ENCODE measurements around the gene ADGRE2. TPM values are rescaled to one million over a fixed set of nuclear protein-coding genes. Genes with fewer than 3 reads are reported as not detected.
A peak's percentile ranks its signal among the peaks of the same experiment; 100 is the strongest.

The ADGRE2 gene
- total RNA-seq, 1 donor from 2014 or later = not detected

DNA sequence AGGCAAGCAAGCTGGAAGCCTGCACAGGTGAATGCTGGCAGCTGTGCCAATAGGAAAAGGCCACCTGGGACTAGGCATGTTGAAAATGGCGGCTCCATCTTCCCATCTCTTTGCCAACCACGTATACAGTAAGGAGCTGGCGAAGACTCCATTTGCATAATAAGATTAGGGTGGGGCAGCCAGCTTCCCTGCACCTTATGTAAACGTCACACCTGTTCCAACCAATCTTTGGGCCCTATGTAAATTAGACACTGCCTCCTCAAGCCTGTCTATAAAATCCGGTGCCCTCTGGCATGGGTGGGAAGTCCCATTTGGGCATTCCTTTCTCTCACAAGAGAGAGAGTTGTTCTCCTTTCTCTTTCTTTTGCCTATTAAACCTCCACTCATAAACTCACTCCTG, 16.8 kb downstream of the ADGRE2 start:
- no peak for TF ChIP-seq CTCF (IDR thresholded peaks at IDR 0.05; ENCODE audit: unreplicated experiment)
- no peak for DNase-seq (ENCODE audit: low spot score in 2 of 2, unreplicated experiment in 2 of 2)
- Mint-ChIP-seq H3K4me1 (no peaks in the 10 kb centered on the region), H3K27ac (no peak overlapping the region), H3K4me3 (no peak overlapping the region), H3K9me3 (peaks cover 33% of the 10 kb centered on the region), H3K27me3 (ENCODE audit: low read depth) (peaks cover 3% of the 10 kb centered on the region), H3K36me3 (no peaks in the 10 kb centered on the region)

- Mint-ChIP-seq H3K36me3 (no peaks in the 10 kb centered on the region), H3K4me1 (no peaks in the 10 kb centered on the region), H3K9me3 (peaks cover 40% of the 10 kb centered on the region), H3K27ac (no peak overlapping the region), H3K4me3 (peak overlapping the region; percentile 47), H3K27me3 (ENCODE audit: low read depth) (peaks cover 3% of the 10 kb centered on the region)
- no peak for DNase-seq (ENCODE audit: low spot score in 2 of 2, unreplicated experiment in 2 of 2)
- TF ChIP-seq CTCF (IDR thresholded peaks at IDR 0.05; ENCODE audit: unreplicated experiment) = no peak
These were observed 19.5 kb downstream of the ADGRE2 start for GRCh38 chr19:14758816-14759215.

DNA sequence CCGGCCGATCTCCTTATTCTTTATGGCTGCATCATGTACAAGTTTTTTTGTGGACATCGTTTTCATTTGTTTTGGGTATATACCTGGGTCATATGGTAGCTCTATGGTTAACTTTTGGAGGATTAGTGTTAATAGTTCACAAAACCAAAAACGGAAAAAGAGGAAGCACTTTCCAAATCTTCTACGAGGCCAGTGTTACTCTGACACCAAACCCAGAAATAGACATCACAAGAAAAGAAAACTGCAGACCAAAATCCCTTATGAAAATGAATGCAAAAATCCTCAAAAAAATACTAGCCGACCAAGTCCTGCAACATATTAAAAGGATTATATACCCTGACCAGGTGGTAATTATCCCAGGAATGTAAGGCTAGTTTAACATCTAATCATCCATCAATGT, 29.8 kb downstream of the ADGRE2 start:
- no peaks in the 10 kb centered on the region for H3K27me3 Mint-ChIP-seq (ENCODE audit: low read depth)
- no peak for DNase-seq (ENCODE audit: low spot score in 2 of 2, unreplicated experiment in 2 of 2)
- no peak overlapping the region for H3K4me3 Mint-ChIP-seq
- H3K36me3 Mint-ChIP-seq = no peaks in the 10 kb centered on the region
- H3K4me1 Mint-ChIP-seq = no peaks in the 10 kb centered on the region
- H3K27ac Mint-ChIP-seq = no peak overlapping the region
- peaks cover 26% of the 10 kb centered on the region for H3K9me3 Mint-ChIP-seq
- TF ChIP-seq CTCF (IDR thresholded peaks at IDR 0.05; ENCODE audit: unreplicated experiment) = no peak

- H3K27me3 Mint-ChIP-seq (ENCODE audit: low read depth) = no peaks in the 10 kb centered on the region
These were observed 31.5 kb downstream of the ADGRE2 start for GRCh38 chr19:14746886-14747285.

DNA sequence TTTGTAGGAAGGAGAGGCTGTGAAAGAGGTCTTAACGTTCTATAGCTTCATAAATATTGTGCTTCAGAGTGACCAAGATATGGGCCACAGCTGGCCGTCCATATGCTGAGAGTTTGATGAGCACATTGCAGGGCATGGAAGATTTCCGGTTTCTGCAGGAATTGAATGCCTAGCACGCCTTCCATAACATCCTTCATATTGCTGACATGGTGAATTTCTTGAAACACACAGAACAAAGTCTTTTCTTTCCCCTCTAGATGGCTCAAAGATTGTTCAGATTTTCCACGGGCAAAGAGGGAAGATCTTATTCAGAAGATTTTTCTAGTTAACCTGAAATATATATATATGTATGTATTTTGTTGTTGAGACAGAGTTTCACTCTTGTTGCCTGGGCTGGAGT, 42.4 kb downstream of the ADGRE2 start:
- no peaks in the 10 kb centered on the region for H3K36me3 Mint-ChIP-seq
- H3K27ac Mint-ChIP-seq = no peak overlapping the region
- no peaks in the 10 kb centered on the region for H3K27me3 Mint-ChIP-seq (ENCODE audit: low read depth)
- no peak overlapping the region for H3K4me3 Mint-ChIP-seq
- DNase-seq (ENCODE audit: low spot score in 2 of 2, unreplicated experiment in 2 of 2) = no peak
- peaks cover 59% of the 10 kb centered on the region for H3K9me3 Mint-ChIP-seq
- TF ChIP-seq CTCF (IDR thresholded peaks at IDR 0.05; ENCODE audit: unreplicated experiment) = no peak
- H3K4me1 Mint-ChIP-seq = no peaks in the 10 kb centered on the region

More at GRCh38 chr19:14746886-14747285, 31.5 kb downstream of the ADGRE2 start:
- no peak for DNase-seq (ENCODE audit: low spot score in 2 of 2, unreplicated experiment in 2 of 2)
- no peak for TF ChIP-seq CTCF (IDR thresholded peaks at IDR 0.05; ENCODE audit: unreplicated experiment)
- H3K4me3 Mint-ChIP-seq = no peak overlapping the region
- no peak overlapping the region for H3K27ac Mint-ChIP-seq
- H3K4me1 Mint-ChIP-seq = no peaks in the 10 kb centered on the region
- no peaks in the 10 kb centered on the region for H3K36me3 Mint-ChIP-seq
- H3K9me3 Mint-ChIP-seq = peaks cover 37% of the 10 kb centered on the region

DNA sequence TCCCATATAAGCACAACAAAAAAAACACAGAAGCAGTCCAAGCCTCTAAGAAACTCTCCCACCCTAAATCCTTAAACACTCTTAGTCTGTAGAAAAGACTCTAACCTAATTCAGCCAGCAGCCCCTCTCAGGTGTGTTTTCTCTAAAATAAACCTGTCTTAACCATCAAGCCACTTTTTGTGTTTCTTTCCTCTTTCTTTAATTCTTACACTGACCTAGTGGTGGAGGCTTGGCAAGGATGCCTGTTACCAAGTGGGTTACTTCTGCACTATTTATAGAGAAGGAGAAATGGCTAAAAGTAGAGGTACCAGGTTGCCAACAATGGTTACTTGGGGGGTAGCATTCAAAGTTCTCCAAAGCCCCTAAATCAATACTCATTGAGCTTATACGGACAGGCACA, 44.8 kb downstream of the ADGRE2 start:
- Mint-ChIP-seq H3K36me3 (no peaks in the 10 kb centered on the region), H3K27me3 (ENCODE audit: low read depth) (no peaks in the 10 kb centered on the region), H3K4me1 (no peaks in the 10 kb centered on the region), H3K4me3 (no peak overlapping the region), H3K27ac (no peak overlapping the region), H3K9me3 (peaks cover 60% of the 10 kb centered on the region)
- no peak for TF ChIP-seq CTCF (IDR thresholded peaks at IDR 0.05; ENCODE audit: unreplicated experiment)
- DNase-seq (ENCODE audit: low spot score in 2 of 2, unreplicated experiment in 2 of 2) = no peak
